Right lobe of liver (tissue), 6 donors: ENCODE data around the gene ZNF445. TPM values are rescaled to one million over a fixed set of nuclear protein-coding genes. Genes with fewer than 3 reads are reported as not detected.

ENCODE experiments used
- ATAC-seq, 4 donors: fragments of 200-7000 bp; cut with Tn5 transposase; one replicate each; pipeline ENCODE4 v1.9.1; 2020; ENCODE audit warnings: mild to moderate bottlenecking in 4 of 4, moderate library complexity in 4 of 4
- DNase-seq, 3 donors: peaks; one replicate each; pipeline ENCODE4 v3.0.0-alpha.2; 2020
- H3K27ac ChIP-seq, 3 donors: fragments of 200-600 bp; one replicate each; pipeline ENCODE4 v1.8.0; 2022
- H3K27me3 ChIP-seq, 2 donors: fragments of 200-600 bp; one replicate each; pipeline ENCODE4 v1.8.0; 2022
- H3K36me3 ChIP-seq, 4 donors: fragments of 200-600 bp; sonication (generic) in 1 of 4; one replicate each; pipeline versions ENCODE4 v1.5.1 to v1.8.0; 2017 to 2022; ENCODE audit warnings: control low read depth in 1 of 4
- H3K4me1 ChIP-seq, 4 donors: fragments of 200-600 bp; sonication (generic) in 1 of 4; one replicate each; pipeline versions ENCODE4 v1.5.1 to v1.8.0; 2017 to 2022; ENCODE audit warnings: control low read depth in 1 of 4
- H3K4me3 ChIP-seq, 3 donors: fragments of 200-600 bp; one replicate each; pipeline ENCODE4 v1.8.0; 2022
- H3K9me3 ChIP-seq, 4 donors: fragments of 200-600 bp; sonication (generic) in 1 of 4; one replicate each; pipeline versions ENCODE4 v1.5.1 to v1.8.0; 2017 to 2022; ENCODE audit warnings: control low read depth in 1 of 4
- CTCF ChIP-seq, 4 donors: fragments of 200-600 bp in 3 of 4; fragments of 450-650 bp in 1 of 4; IDR thresholded peaks; one replicate each; pipeline versions ENCODE4 v1.5.1 to v1.8.0; 2016 to 2022; ENCODE audit warnings: antibody characterized with exemption in 4 of 4, mild to moderate bottlenecking in 2 of 4
- POLR2A ChIP-seq: fragments of 450-650 bp; IDR thresholded peaks from one replicate; pipeline ENCODE4 v1.6.1; 2017; ENCODE audit warnings: antibody characterized with exemption, mild to moderate bottlenecking
- WGBS: methylation state at CpG from one replicate; pipeline ENCODE4 v1.1.6; 2018; ENCODE audit warnings: low coverage, low lambda C conversion rate; ENCODE audit not compliant: insufficient coverage; ENCODE audit errors: missing lambda C conversion rate; 5-methylcytosine and 5-hydroxymethylcytosine counted together
- intact Hi-C, 2 donors: fragments of 100-400 bp; cut with DNase I; formaldehyde crosslinking; loops; one replicate each; pipeline versions ENCODE4 v1.11.2 to v1.14.1; 2022
- total RNA-seq, 6 experiments: library from RNA; depleted of rRNA in 2 of 6; stranded (reverse); fragments of >200 nt in 2 of 6; fragmentation: NEBNext Ultra II Directional in 3 of 6; extraction: Animal tissue kit (Norgen Biotek cat#: 25700) in 3 of 6; gene quantifications; one replicate each; pipeline versions ENCODE4 v1.1.0 to v1.2.4, GENCODE V29; 2016 to 2023
- donor health status: DM: no; HTN: yes; CAD: no.
- donor health status: DM: no; HTN: no; CAD: no.
- donor health status: DM: no; HTN: no; CAD: no.
- donor health status: DM: no; HTN: yes; CAD: no.
- donor health status: DM: no; HTN: yes; CAD: no.

Gene ZNF445
- total RNA-seq, 6 experiments from 2014 or later, result 3.2 to 10.1 (median 8.9) TPM

DNA sequence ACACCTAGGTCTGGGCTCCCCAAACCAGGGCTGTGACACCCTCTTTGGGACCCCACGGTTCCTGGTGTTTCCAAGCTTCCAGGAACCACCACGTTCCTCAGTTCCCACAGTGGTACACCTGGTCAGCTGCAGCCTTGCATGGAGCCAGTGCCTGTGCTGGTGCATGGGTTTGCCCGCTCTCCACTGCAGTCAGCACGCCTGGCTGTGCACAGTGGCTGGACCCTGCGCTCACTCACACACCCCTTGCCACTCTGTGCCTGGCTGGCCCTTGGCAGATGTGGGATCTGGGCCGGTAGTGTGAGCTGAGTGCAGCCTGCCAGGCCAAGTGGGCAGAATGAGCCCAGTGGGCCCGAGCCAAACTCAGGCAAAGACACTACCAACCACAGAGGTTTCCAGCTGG lies 90.1 kb downstream of the ZNF445 start:
- H3K27ac ChIP-seq, result no peak overlapping the region
- no peaks in the 10 kb centered on the region for H3K36me3 ChIP-seq
- H3K4me1 ChIP-seq, result no peaks in the 10 kb centered on the region
- ATAC-seq (peak in 1 of 4 donors; percentile 24), DNase-seq (no peak)
- no peak for TF ChIP-seq CTCF (IDR thresholded peaks at IDR 0.05)
- no peak for TF ChIP-seq POLR2A
- H3K27me3 ChIP-seq, result no peaks in the 10 kb centered on the region
- no peaks in the 10 kb centered on the region for H3K9me3 ChIP-seq
- intact Hi-C loops, result no loop called here
- H3K4me3 ChIP-seq, result no peak overlapping the region
- 97% methylated on average over 5 of the region's 7 CpGs for WGBS

Other genes starting within 250 kb of the ZNF445 start
- not detected for gene TOPAZ1, start 235.8 kb downstream of the ZNF445 start, total RNA-seq
- gene TCAIM, start 138.9 kb downstream of the ZNF445 start, total RNA-seq, result 10 to 100 TPM; 37.8 to 46.4 (median 40.1) TPM
- gene ZKSCAN7, start 77.5 kb upstream of the ZNF445 start, total RNA-seq, result 1 to 10 TPM; 1.2 to 2.5 (median 1.4) TPM
- under 1 TPM; 0.06 to 0.82 (median 0.62) TPM for gene ZNF660, start 107.3 kb upstream of the ZNF445 start, total RNA-seq
- 1 to 10 TPM; 4.4 to 9.5 (median 6.9) TPM for gene ZNF197, start 147.4 kb upstream of the ZNF445 start, total RNA-seq
- gene ZNF35, start 171.1 kb upstream of the ZNF445 start, total RNA-seq, result 1 to 10 TPM; 1.6 to 3.0 (median 2.1) TPM
- gene ZNF502, start 235.0 kb upstream of the ZNF445 start, total RNA-seq, result 1 to 10 TPM in 4 of 6 experiments, under 1 TPM in 2; 0.50 to 1.7 (median 1.1) TPM